Neural cell (in vitro differentiated cells): ENCODE measurements around the gene PCNX1. TPM values are rescaled to one million over a fixed set of nuclear protein-coding genes. Genes with fewer than 3 reads are reported as not detected.

Experiments used
- H2AFZ ChIP-seq: fragments of 200-600, 300-800 bp; sonication (generic), shearing (Covaris generic); 2 replicates; pipeline ENCODE4 v1.6.0; 2014; ENCODE audit warnings: low read depth, mild to moderate bottlenecking, antibody characterized with exemption, low read length, moderate library complexity
- H3F3A ChIP-seq: fragments of 200-600 bp; shearing (Covaris generic); 2 replicates; pipeline ENCODE4 v1.6.1; 2016; ENCODE audit warnings: mild to moderate bottlenecking, moderate library complexity, mixed read lengths, antibody characterized with exemption, low read length; ENCODE audit not compliant: insufficient read depth, poor library complexity, severe bottlenecking
- H3K27ac ChIP-seq: fragments of 200-600, 300-800 bp; sonication (generic), shearing (Covaris generic); 2 replicates; pipeline ENCODE4 v1.5.1; 2014; ENCODE audit warnings: mild to moderate bottlenecking, low read length, moderate library complexity
- H3K27me3 ChIP-seq: fragments of 300-800, 200-600 bp; sonication (generic), shearing (Covaris generic); 2 replicates; pipeline ENCODE4 v1.6.0; 2014; ENCODE audit warnings: mild to moderate bottlenecking, low read depth, low read length, moderate library complexity; ENCODE audit not compliant: insufficient read depth
- H3K36me3 ChIP-seq: fragments of 300-800, 200-600 bp; sonication (generic), shearing (Covaris generic); 2 replicates; pipeline ENCODE4 v1.5.1; 2014; ENCODE audit warnings: mild to moderate bottlenecking, antibody characterized with exemption, low read length, moderate library complexity; ENCODE audit not compliant: insufficient read depth
- H3K4me2 ChIP-seq: fragments of 300-800, 200-600 bp; sonication (generic), shearing (Covaris generic); 2 replicates; pipeline ENCODE4 v1.6.0; 2014; ENCODE audit warnings: mild to moderate bottlenecking, low read length
- H3K4me3 ChIP-seq: fragments of 300-800, 200-600 bp; sonication (generic), shearing (Covaris generic); 2 replicates; pipeline ENCODE4 v1.5.1; 2014; ENCODE audit warnings: mild to moderate bottlenecking, low read length, moderate library complexity
- H3K79me2 ChIP-seq: fragments of 200-600 bp; shearing (Covaris generic); replicated peaks from 2 replicates; pipeline ENCODE4 v1.6.0; 2014; ENCODE audit warnings: mild to moderate bottlenecking, low read length, moderate library complexity; ENCODE audit not compliant: insufficient read depth
- H3K9ac ChIP-seq: fragments of 300-800, 200-600 bp; sonication (generic), shearing (Covaris generic); 2 replicates; pipeline ENCODE4 v1.6.1; 2016; ENCODE audit warnings: mild to moderate bottlenecking, low read length, mixed read lengths
- H3K9me2 ChIP-seq: fragments of 200-600 bp; shearing (Covaris generic); 2 replicates; pipeline ENCODE4 v1.6.1; 2016; ENCODE audit warnings: mild to moderate bottlenecking, low read length, mixed read lengths; ENCODE audit not compliant: insufficient read depth
- H3K9me3 ChIP-seq: fragments of 200-600, 300-800 bp; sonication (generic), shearing (Covaris generic); 2 replicates; pipeline ENCODE4 v1.6.1; 2016; ENCODE audit warnings: mild to moderate bottlenecking, mixed run types, low read length, moderate library complexity, mixed read lengths
- H4K20me1 ChIP-seq: fragments of 200-600 bp; shearing (Covaris generic); 2 replicates; pipeline ENCODE4 v1.6.1; 2016; ENCODE audit warnings: mild to moderate bottlenecking, mixed run types; ENCODE audit not compliant: insufficient read depth
- EP300 ChIP-seq: fragments of 450-650 bp; conservative IDR thresholded peaks from 2 replicates; pipeline ENCODE4 v1.6.1; 2014; ENCODE audit warnings: antibody characterized with exemption, mild to moderate bottlenecking, moderate library complexity; ENCODE audit not compliant: poor library complexity, severe bottlenecking
- EZH2 ChIP-seq: fragments of 200-600, 300-800 bp; shearing (Covaris generic), sonication (generic); IDR thresholded peaks from 2 replicates; pipeline ENCODE4 v1.6.1; 2014; ENCODE audit warnings: antibody characterized with exemption, low read length, borderline replicate concordance, mild to moderate bottlenecking; ENCODE audit not compliant: insufficient read depth, poor library complexity, severe bottlenecking
- MXI1 ChIP-seq: fragments of 450-650 bp; conservative IDR thresholded peaks from 2 replicates; pipeline ENCODE4 v1.6.1; 2014; ENCODE audit warnings: antibody characterized with exemption, mild to moderate bottlenecking; ENCODE audit not compliant: poor library complexity, severe bottlenecking
- POLR2AphosphoS5 ChIP-seq: IDR thresholded peaks from 2 replicates; pipeline ENCODE4 v1.6.1; 2012
- RAD21 ChIP-seq: fragments of 450-650 bp; conservative IDR thresholded peaks from 2 replicates; pipeline ENCODE4 v1.6.1; 2014; ENCODE audit warnings: antibody characterized with exemption, mild to moderate bottlenecking, moderate library complexity
- SMC3 ChIP-seq: fragments of 450-650 bp; conservative IDR thresholded peaks from 2 replicates; pipeline ENCODE4 v1.6.1; 2014; ENCODE audit warnings: antibody characterized with exemption, mild to moderate bottlenecking, moderate library complexity; ENCODE audit not compliant: poor library complexity
- TAF1 ChIP-seq: IDR thresholded peaks from 2 replicates; pipeline ENCODE4 v1.6.1; 2012; ENCODE audit warnings: low read depth
- polyA plus RNA-seq: library from polyadenylated mRNA; depleted of rRNA; stranded (reverse); fragments of >200 nt; gene quantifications from 2 replicates; pipeline ENCODE4 v1.2.3, GENCODE V29; 2014
- TF ChIP-seq, protein P1 (sequence below): IDR thresholded peaks from 2 replicates; pipeline ENCODE4 v1.6.1; 2012; ENCODE audit warnings: borderline replicate concordance
- TF ChIP-seq, protein P2 (sequence below): fragments of 450-650 bp; IDR thresholded peaks from 2 replicates; pipeline ENCODE4 v1.5.1; 2014; ENCODE audit warnings: antibody characterized with exemption, mild to moderate bottlenecking, moderate library complexity; ENCODE audit not compliant: poor library complexity, severe bottlenecking

The PCNX1 gene
- polyA plus RNA-seq, 1 donor from 2014 or later = 23.7 TPM

DNA sequence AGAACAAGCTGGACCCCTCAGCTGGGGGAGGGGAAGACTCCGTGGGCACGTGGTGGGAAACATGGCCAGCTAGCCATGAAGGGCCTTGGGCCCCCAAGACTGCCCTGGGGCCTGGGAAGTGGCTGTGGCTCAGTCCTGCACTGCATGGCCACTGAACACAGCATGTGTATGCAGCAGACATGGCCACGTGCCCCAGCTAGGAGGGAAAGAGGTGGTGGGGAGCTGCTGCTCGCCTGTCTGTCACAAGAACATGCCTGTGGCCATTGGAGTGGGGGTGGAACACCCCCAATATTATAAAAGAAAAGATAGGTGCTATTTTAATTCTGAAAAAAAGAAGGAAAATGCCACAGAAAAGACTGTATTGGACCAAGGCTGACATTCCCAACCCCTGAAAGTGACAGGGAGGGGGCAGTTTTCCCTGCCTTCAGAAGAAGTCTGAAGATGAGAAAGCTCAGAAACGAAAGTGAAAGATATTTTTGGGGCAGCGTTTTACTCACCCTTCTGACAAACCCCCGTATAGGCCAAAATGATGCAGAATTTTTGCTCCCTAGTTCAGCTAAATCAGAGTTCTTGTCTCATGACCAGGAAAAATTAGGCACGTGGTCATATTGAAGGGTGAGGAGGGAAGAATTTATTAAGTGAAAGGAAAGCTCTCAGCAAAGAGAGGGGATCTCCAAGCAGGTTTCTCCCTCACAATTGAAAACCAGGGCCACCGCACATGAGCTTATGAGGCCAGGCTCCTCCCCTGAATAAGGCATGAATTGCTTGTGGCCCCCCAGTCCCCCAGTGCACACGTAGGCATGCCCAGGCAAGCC lies 35.2 kb upstream of the PCNX1 start:
- Histone ChIP-seq H3F3A (no peaks in the 10 kb centered on the region), H3K79me2 (no peaks in the 10 kb centered on the region), H3K27me3 (no peaks in the 10 kb centered on the region), H2AFZ (no peak overlapping the region), H3K9me2 (no peaks in the 10 kb centered on the region), H3K36me3 (no peaks in the 10 kb centered on the region), H3K4me2 (no peak overlapping the region), H3K4me3 (no peak overlapping the region), H3K27ac (no peak overlapping the region), H3K9ac (no peak overlapping the region), H3K9me3 (no peaks in the 10 kb centered on the region), H4K20me1 (no peaks in the 10 kb centered on the region)
- TF ChIP-seq MXI1 (no peak), EZH2 (no peak), TAF1 (no peak), RAD21 (no peak), SMC3 (no peak), EP300 (no peak), POLR2AphosphoS5 (no peak)
- TF ChIP-seq, protein P1, sequence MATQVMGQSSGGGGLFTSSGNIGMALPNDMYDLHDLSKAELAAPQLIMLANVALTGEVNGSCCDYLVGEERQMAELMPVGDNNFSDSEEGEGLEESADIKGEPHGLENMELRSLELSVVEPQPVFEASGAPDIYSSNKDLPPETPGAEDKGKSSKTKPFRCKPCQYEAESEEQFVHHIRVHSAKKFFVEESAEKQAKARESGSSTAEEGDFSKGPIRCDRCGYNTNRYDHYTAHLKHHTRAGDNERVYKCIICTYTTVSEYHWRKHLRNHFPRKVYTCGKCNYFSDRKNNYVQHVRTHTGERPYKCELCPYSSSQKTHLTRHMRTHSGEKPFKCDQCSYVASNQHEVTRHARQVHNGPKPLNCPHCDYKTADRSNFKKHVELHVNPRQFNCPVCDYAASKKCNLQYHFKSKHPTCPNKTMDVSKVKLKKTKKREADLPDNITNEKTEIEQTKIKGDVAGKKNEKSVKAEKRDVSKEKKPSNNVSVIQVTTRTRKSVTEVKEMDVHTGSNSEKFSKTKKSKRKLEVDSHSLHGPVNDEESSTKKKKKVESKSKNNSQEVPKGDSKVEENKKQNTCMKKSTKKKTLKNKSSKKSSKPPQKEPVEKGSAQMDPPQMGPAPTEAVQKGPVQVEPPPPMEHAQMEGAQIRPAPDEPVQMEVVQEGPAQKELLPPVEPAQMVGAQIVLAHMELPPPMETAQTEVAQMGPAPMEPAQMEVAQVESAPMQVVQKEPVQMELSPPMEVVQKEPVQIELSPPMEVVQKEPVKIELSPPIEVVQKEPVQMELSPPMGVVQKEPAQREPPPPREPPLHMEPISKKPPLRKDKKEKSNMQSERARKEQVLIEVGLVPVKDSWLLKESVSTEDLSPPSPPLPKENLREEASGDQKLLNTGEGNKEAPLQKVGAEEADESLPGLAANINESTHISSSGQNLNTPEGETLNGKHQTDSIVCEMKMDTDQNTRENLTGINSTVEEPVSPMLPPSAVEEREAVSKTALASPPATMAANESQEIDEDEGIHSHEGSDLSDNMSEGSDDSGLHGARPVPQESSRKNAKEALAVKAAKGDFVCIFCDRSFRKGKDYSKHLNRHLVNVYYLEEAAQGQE = no peak
- TF ChIP-seq, protein P2, sequence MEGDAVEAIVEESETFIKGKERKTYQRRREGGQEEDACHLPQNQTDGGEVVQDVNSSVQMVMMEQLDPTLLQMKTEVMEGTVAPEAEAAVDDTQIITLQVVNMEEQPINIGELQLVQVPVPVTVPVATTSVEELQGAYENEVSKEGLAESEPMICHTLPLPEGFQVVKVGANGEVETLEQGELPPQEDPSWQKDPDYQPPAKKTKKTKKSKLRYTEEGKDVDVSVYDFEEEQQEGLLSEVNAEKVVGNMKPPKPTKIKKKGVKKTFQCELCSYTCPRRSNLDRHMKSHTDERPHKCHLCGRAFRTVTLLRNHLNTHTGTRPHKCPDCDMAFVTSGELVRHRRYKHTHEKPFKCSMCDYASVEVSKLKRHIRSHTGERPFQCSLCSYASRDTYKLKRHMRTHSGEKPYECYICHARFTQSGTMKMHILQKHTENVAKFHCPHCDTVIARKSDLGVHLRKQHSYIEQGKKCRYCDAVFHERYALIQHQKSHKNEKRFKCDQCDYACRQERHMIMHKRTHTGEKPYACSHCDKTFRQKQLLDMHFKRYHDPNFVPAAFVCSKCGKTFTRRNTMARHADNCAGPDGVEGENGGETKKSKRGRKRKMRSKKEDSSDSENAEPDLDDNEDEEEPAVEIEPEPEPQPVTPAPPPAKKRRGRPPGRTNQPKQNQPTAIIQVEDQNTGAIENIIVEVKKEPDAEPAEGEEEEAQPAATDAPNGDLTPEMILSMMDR = no peak

DNA sequence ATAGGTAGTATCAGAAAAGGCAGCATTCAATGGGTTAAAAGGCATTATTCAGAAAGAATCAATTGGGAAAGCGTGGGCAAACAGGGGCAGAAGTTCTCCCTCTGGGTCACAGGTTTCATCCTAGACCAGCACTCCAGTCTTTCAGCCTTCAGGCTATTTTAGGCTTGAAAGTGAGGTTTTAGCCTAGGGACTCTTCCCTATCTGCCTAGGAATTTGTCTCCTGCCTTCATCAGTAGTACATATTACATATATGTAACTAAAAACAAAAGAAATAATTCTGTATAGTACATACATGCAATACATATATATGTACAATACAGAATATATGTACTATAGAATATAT lies 34.6 kb upstream of the PCNX1 start:
- Histone ChIP-seq H3K36me3 (no peaks in the 10 kb centered on the region), H2AFZ (no peak overlapping the region), H3K4me2 (no peak overlapping the region), H3K9me3 (no peaks in the 10 kb centered on the region), H3K4me3 (no peak overlapping the region), H3F3A (no peaks in the 10 kb centered on the region), H3K27ac (no peak overlapping the region), H3K9me2 (no peaks in the 10 kb centered on the region), H3K79me2 (no peaks in the 10 kb centered on the region), H3K9ac (no peak overlapping the region), H4K20me1 (no peaks in the 10 kb centered on the region), H3K27me3 (no peaks in the 10 kb centered on the region)
- no peak for TF ChIP-seq EZH2
- TF ChIP-seq, protein P1 = no peak
- no peak for TF ChIP-seq POLR2AphosphoS5
- TF ChIP-seq EP300 = no peak
- TF ChIP-seq RAD21 = no peak
- TF ChIP-seq, protein P2 = no peak
- no peak for TF ChIP-seq MXI1
- TF ChIP-seq SMC3 = no peak
- TF ChIP-seq TAF1 = no peak
